CD4-positive, alpha-beta T cell treated with Interleukin-10 for 1 hour (primary cell): ENCODE measurements around the gene ZDHHC17.

ENCODE experiments used
- DNase-seq: peaks from one replicate; pipeline ENCODE4 v3.0.0-alpha.2; 2020

The ZDHHC17 gene

GRCh38 chr12:76880519-76881023 is 116.7 kb downstream of the ZDHHC17 start:
- no peak for DNase-seq

- DNase-seq: no peak
Observed at GRCh38 chr12:76881142-76881541, 117.2 kb downstream of the ZDHHC17 start.

- no peak for DNase-seq
Observed at GRCh38 chr12:76882367-76882766, 118.5 kb downstream of the ZDHHC17 start.

- no peak for DNase-seq
Observed at GRCh38 chr12:76883151-76883550, 119.2 kb downstream of the ZDHHC17 start.

- no peak for DNase-seq
Observed at GRCh38 chr12:76883811-76884210, 119.9 kb downstream of the ZDHHC17 start.

- no peak for DNase-seq
Observed at GRCh38 chr12:76888775-76889174, 124.9 kb downstream of the ZDHHC17 start.

- DNase-seq: no peak
Observed at GRCh38 chr12:76890151-76891143, 126.5 kb downstream of the ZDHHC17 start.

- no peak for DNase-seq
Observed at GRCh38 chr12:76891609-76892008, 127.7 kb downstream of the ZDHHC17 start.

- no peak for DNase-seq
Observed at GRCh38 chr12:76895796-76896195, 131.9 kb downstream of the ZDHHC17 start.

- no peak for DNase-seq
Observed at GRCh38 chr12:76896274-76896673, 132.4 kb downstream of the ZDHHC17 start.

GRCh38 chr12:76898442-76898841 is 134.5 kb downstream of the ZDHHC17 start:
- no peak for DNase-seq

GRCh38 chr12:76899522-76899921 is 135.6 kb downstream of the ZDHHC17 start:
- DNase-seq: no peak

- no peak for DNase-seq
Observed at GRCh38 chr12:76901628-76902380, 137.9 kb downstream of the ZDHHC17 start.
